Neural progenitor cell (in vitro differentiated cells): ENCODE data around the gene RNF180. TPM values are rescaled to one million over a fixed set of nuclear protein-coding genes. Genes with fewer than 3 reads are reported as not detected.

Experiments used
- DNase-seq: peaks from one replicate; pipeline ENCODE4 v3.0.0-alpha.2; 2016; ENCODE audit warnings: low spot score
- H2AFZ ChIP-seq: fragments of 200-600 bp; sonication (generic); replicated peaks from 2 replicates; pipeline ENCODE4 v1.6.1; 2016; ENCODE audit warnings: antibody characterized with exemption
- H3F3A ChIP-seq: fragments of 200-600 bp; sonication (generic); 2 replicates; pipeline ENCODE4 v1.6.1; 2016; ENCODE audit warnings: antibody characterized with exemption, low read depth
- H3K27ac ChIP-seq: fragments of 200-600 bp; sonication (generic); 2 replicates; pipeline ENCODE4 v1.5.1; 2016; ENCODE audit warnings: mild to moderate bottlenecking
- H3K27me3 ChIP-seq: fragments of 200-600 bp; sonication (generic); 2 replicates; pipeline ENCODE4 v1.6.1; 2016; ENCODE audit warnings: mild to moderate bottlenecking, moderate library complexity
- H3K36me3 ChIP-seq: fragments of 200-600 bp; sonication (generic); 2 replicates; pipeline ENCODE4 v1.5.1; 2016
- H3K4me1 ChIP-seq: fragments of 200-600 bp; sonication (generic); 2 replicates; pipeline ENCODE4 v1.6.1; 2016; ENCODE audit warnings: mixed run types
- H3K4me2 ChIP-seq: fragments of 200-600 bp; sonication (generic); 2 replicates; pipeline ENCODE4 v1.6.1; 2016
- H3K4me3 ChIP-seq: fragments of 200-600 bp; sonication (generic); 2 replicates; pipeline ENCODE4 v1.5.1; 2016
- H3K79me2 ChIP-seq: fragments of 200-600 bp; sonication (generic); 2 replicates; pipeline ENCODE4 v1.6.1; 2016; ENCODE audit warnings: low read depth
- H3K9ac ChIP-seq: fragments of 200-600 bp; sonication (generic); 2 replicates; pipeline ENCODE4 v1.6.1; 2016
- H3K9me3 ChIP-seq: fragments of 200-600 bp; sonication (generic); 2 replicates; pipeline ENCODE4 v1.5.1; 2016; ENCODE audit warnings: low read depth
- H4K20me1 ChIP-seq: fragments of 200-600 bp; sonication (generic); 2 replicates; pipeline ENCODE4 v1.6.1; 2016; ENCODE audit warnings: low read depth
- H3K27ac Mint-ChIP-seq: 3 replicates; pipeline ENCODE4 v1.8.0; 2021; ENCODE audit warnings: mixed read lengths
- H3K27me3 Mint-ChIP-seq: 2 replicates; pipeline ENCODE4 v1.8.0; 2022; ENCODE audit warnings: low read depth, mild to moderate bottlenecking, inconsistent platforms, moderate library complexity, mixed read lengths; ENCODE audit not compliant: insufficient read depth
- H3K36me3 Mint-ChIP-seq: 3 replicates; pipeline ENCODE4 v1.8.0; 2021; ENCODE audit warnings: mixed read lengths
- H3K4me1 Mint-ChIP-seq: 3 replicates; pipeline ENCODE4 v1.8.0; 2021; ENCODE audit warnings: mixed read lengths
- H3K4me3 Mint-ChIP-seq: 3 replicates; pipeline ENCODE4 v1.8.0; 2021; ENCODE audit warnings: mild to moderate bottlenecking, moderate library complexity, mixed read lengths
- H3K9me3 Mint-ChIP-seq: 3 replicates; pipeline ENCODE4 v1.8.0; 2020; ENCODE audit warnings: mixed read lengths
- CTCF ChIP-seq: fragments of 200-600 bp; sonication (generic); IDR thresholded peaks from 2 replicates; pipeline ENCODE4 v1.5.1; 2017; ENCODE audit warnings: antibody characterized with exemption, mild to moderate bottlenecking
- EZH2 ChIP-seq: fragments of 200-600 bp; sonication (generic); IDR thresholded peaks from 2 replicates; pipeline ENCODE4 v1.6.1; 2017; ENCODE audit warnings: antibody characterized with exemption, mild to moderate bottlenecking, moderate library complexity
- EZH2phosphoT487 ChIP-seq: fragments of 200-600 bp; sonication (generic); IDR thresholded peaks from 2 replicates; pipeline ENCODE4 v1.6.1; 2017; ENCODE audit warnings: antibody characterized with exemption
- total RNA-seq: library from RNA; depleted of rRNA; stranded (reverse); fragments of >200 nt; gene quantifications from 2 replicates; pipeline ENCODE4 v1.2.3, GENCODE V29; 2015; ENCODE audit warnings: low replicate concordance

Gene RNF180
- total RNA-seq, 1 donor from 2014 or later, result 5.5 TPM

- Mint-ChIP-seq H3K36me3 (peaks cover 1% of the 10 kb centered on the region), H3K27me3 (no peaks in the 10 kb centered on the region), H3K4me1 (no peaks in the 10 kb centered on the region), H3K4me3 (no peak overlapping the region), H3K9me3 (no peaks in the 10 kb centered on the region), H3K27ac (no peak overlapping the region)
- no peak overlapping the region for H3K9ac ChIP-seq
- H3K4me3 ChIP-seq, result no peak overlapping the region
- no peaks in the 10 kb centered on the region for H3F3A ChIP-seq
- no peaks in the 10 kb centered on the region for H3K9me3 ChIP-seq
- H3K4me2 ChIP-seq, result no peak overlapping the region
- no peak overlapping the region for H2AFZ ChIP-seq
- no peaks in the 10 kb centered on the region for H3K36me3 ChIP-seq
- no peak overlapping the region for H3K27ac ChIP-seq
- no peaks in the 10 kb centered on the region for H3K4me1 ChIP-seq
- H3K27me3 ChIP-seq, result no peaks in the 10 kb centered on the region
- DNase-seq, result no peak
- TF ChIP-seq EZH2 (no peak), EZH2phosphoT487 (no peak), CTCF (no peak)
- H3K79me2 ChIP-seq, result no peaks in the 10 kb centered on the region
- H4K20me1 ChIP-seq, result no peaks in the 10 kb centered on the region
These were observed 175.7 kb downstream of the RNF180 start for GRCh38 chr5:64341340-64341739.

GRCh38 chr5:64344501-64344900 is 178.9 kb downstream of the RNF180 start:
- Mint-ChIP-seq H3K27ac (no peak overlapping the region), H3K4me3 (no peak overlapping the region), H3K4me1 (no peaks in the 10 kb centered on the region), H3K36me3 (no peaks in the 10 kb centered on the region), H3K27me3 (no peaks in the 10 kb centered on the region), H3K9me3 (no peaks in the 10 kb centered on the region)
- TF ChIP-seq CTCF, result no peak
- Histone ChIP-seq H3K9ac (no peak overlapping the region), H3K4me3 (no peak overlapping the region), H4K20me1 (no peaks in the 10 kb centered on the region), H3F3A (no peaks in the 10 kb centered on the region), H3K36me3 (no peaks in the 10 kb centered on the region), H3K27me3 (no peaks in the 10 kb centered on the region), H2AFZ (no peak overlapping the region), H3K4me2 (no peak overlapping the region), H3K4me1 (no peaks in the 10 kb centered on the region), H3K79me2 (no peaks in the 10 kb centered on the region), H3K27ac (no peak overlapping the region), H3K9me3 (no peaks in the 10 kb centered on the region)
- no peak for DNase-seq

- Mint-ChIP-seq H3K4me1 (no peaks in the 10 kb centered on the region), H3K27ac (no peak overlapping the region), H3K27me3 (no peaks in the 10 kb centered on the region), H3K4me3 (no peak overlapping the region), H3K9me3 (peaks cover 2% of the 10 kb centered on the region), H3K36me3 (no peaks in the 10 kb centered on the region)
- no peaks in the 10 kb centered on the region for H4K20me1 ChIP-seq
- H3K9me3 ChIP-seq, result no peaks in the 10 kb centered on the region
- no peak overlapping the region for H3K9ac ChIP-seq
- DNase-seq, result peak; percentile 2
- no peaks in the 10 kb centered on the region for H3K4me1 ChIP-seq
- H3K79me2 ChIP-seq, result no peaks in the 10 kb centered on the region
- H3K4me2 ChIP-seq, result no peak overlapping the region
- H3K27me3 ChIP-seq, result no peaks in the 10 kb centered on the region
- no peaks in the 10 kb centered on the region for H3F3A ChIP-seq
- H3K27ac ChIP-seq, result no peak overlapping the region
- no peak overlapping the region for H3K4me3 ChIP-seq
- TF ChIP-seq EZH2phosphoT487, result no peak
- TF ChIP-seq CTCF, result peak; percentile 18
- H3K36me3 ChIP-seq, result no peaks in the 10 kb centered on the region
- no peak overlapping the region for H2AFZ ChIP-seq
These were observed 181.7 kb downstream of the RNF180 start for GRCh38 chr5:64347309-64347708.

GRCh38 chr5:64364426-64364825 is 198.8 kb downstream of the RNF180 start:
- Histone ChIP-seq H3K27ac (no peak overlapping the region), H3K9ac (no peak overlapping the region), H3K4me3 (no peak overlapping the region), H3K4me2 (no peak overlapping the region), H3K27me3 (no peaks in the 10 kb centered on the region), H3F3A (no peaks in the 10 kb centered on the region), H3K4me1 (no peaks in the 10 kb centered on the region), H2AFZ (no peak overlapping the region), H3K9me3 (no peaks in the 10 kb centered on the region), H4K20me1 (no peaks in the 10 kb centered on the region), H3K36me3 (no peaks in the 10 kb centered on the region), H3K79me2 (no peaks in the 10 kb centered on the region)
- H3K4me1 Mint-ChIP-seq, result no peaks in the 10 kb centered on the region
- H3K27ac Mint-ChIP-seq, result no peak overlapping the region
- TF ChIP-seq EZH2 (no peak), EZH2phosphoT487 (no peak), CTCF (no peak)
- DNase-seq, result no peak
- H3K27me3 Mint-ChIP-seq, result no peaks in the 10 kb centered on the region
- H3K36me3 Mint-ChIP-seq, result no peaks in the 10 kb centered on the region
- H3K9me3 Mint-ChIP-seq, result peaks cover 15% of the 10 kb centered on the region
- H3K4me3 Mint-ChIP-seq, result no peak overlapping the region
